NCI-H146 treated with DMSO at 0.1 percent for 48 hours (cell line): ENCODE data around the gene GLRX2.
A peak's percentile ranks its signal among the peaks of the same experiment; 100 is the strongest.
"Not testable (repeated sequence)": the region's sequence is repeated elsewhere in the genome, so short reads cannot be mapped to it uniquely, and the experiment has no call there.

ENCODE experiments used
- DNase-seq: peaks from one replicate; lab custom pipeline; 2025; ENCODE audit not compliant: unreplicated experiment; lab: John Stamatoyannopoulos, UW

The GLRX2 gene

GRCh38 chr1:193104907-193105820 is at the start of gene GLRX2:
GLRX2 (minus strand) TSS chr1:193105414; CDS start chr1:193105382, 32 bp downstream.
- peak; percentile 78 for DNase-seq

- DNase-seq: no peak
Measured at GRCh38 chr1:193144999-193145398, 39.8 kb upstream of the GLRX2 start.

- DNase-seq: no peak
Measured at GRCh38 chr1:193144361-193144938, 39.2 kb upstream of the GLRX2 start.

- DNase-seq: peak; percentile 10
Measured at GRCh38 chr1:193143285-193143684, 38.1 kb upstream of the GLRX2 start.

- no peak for DNase-seq
Measured at GRCh38 chr1:193142409-193142808, 37.2 kb upstream of the GLRX2 start.

GRCh38 chr1:193141804-193142203 is 36.6 kb upstream of the GLRX2 start:
- DNase-seq: no peak

GRCh38 chr1:193140254-193140653 is 35.0 kb upstream of the GLRX2 start:
- DNase-seq: no peak

- DNase-seq: no peak
Measured at GRCh38 chr1:193131266-193131860, 26.1 kb upstream of the GLRX2 start.

GRCh38 chr1:193125369-193125768 is 20.2 kb upstream of the GLRX2 start:
- no peak for DNase-seq

GRCh38 chr1:193123751-193124150 is 18.5 kb upstream of the GLRX2 start:
- DNase-seq: no peak

- peak; percentile 88 for DNase-seq
Measured at GRCh38 chr1:193121616-193122593, 16.7 kb upstream of the GLRX2 start, which contains the start of gene CDC73. CDC73 (plus strand) TSS chr1:193122031; CDS start chr1:193122201, 170 bp downstream.

GRCh38 chr1:193120604-193121166 is 15.5 kb upstream of the GLRX2 start:
- DNase-seq: no peak

GRCh38 chr1:193118803-193119730 is 13.9 kb upstream of the GLRX2 start:
- DNase-seq: no peak

GRCh38 chr1:193118194-193118593 is 13.0 kb upstream of the GLRX2 start:
- no peak for DNase-seq

- DNase-seq: not testable (repeated sequence)
Measured at GRCh38 chr1:193117167-193117566, 12.0 kb upstream of the GLRX2 start.

GRCh38 chr1:193115629-193116227 is 10.5 kb upstream of the GLRX2 start:
- DNase-seq: no peak

- no peak for DNase-seq
Measured at GRCh38 chr1:193114485-193115095, 9.4 kb upstream of the GLRX2 start.

- no peak for DNase-seq
Measured at GRCh38 chr1:193113992-193114332, 8.7 kb upstream of the GLRX2 start.
